Prostate gland (tissue), 2 donors: ENCODE results near the gene KIAA1614. TPM values are rescaled to one million over a fixed set of nuclear protein-coding genes. Genes with fewer than 3 reads are reported as not detected.

Experiments used
- DNase-seq: peaks from one replicate; pipeline ENCODE4 v3.0.0-alpha.2; 2019; ENCODE audit warnings: low spot score
- H3K27ac ChIP-seq, 2 donors: fragments of 200-600 bp; sonication (generic); 2 replicates each; pipeline ENCODE4 v1.5.1; 2017 to 2019
- H3K27me3 ChIP-seq: fragments of 200-600 bp; sonication (generic); replicated peaks from 2 replicates; pipeline ENCODE4 v1.5.1; 2019; ENCODE audit not compliant: insufficient read depth
- H3K36me3 ChIP-seq, 2 donors: fragments of 200-600 bp; sonication (generic); 1 replicate in 1 of 2; 2 replicates in 1 of 2; pipeline versions ENCODE4 v1.5.1 to v1.8.1; 2017 to 2019
- H3K4me1 ChIP-seq: fragments of 200-600 bp; sonication (generic); replicated peaks from 2 replicates; pipeline ENCODE4 v1.5.1; 2019
- H3K4me3 ChIP-seq, 2 donors: fragments of 200-600 bp; sonication (generic); 2 replicates each; pipeline ENCODE4 v1.5.1; 2017 to 2019
- H3K9me3 ChIP-seq: fragments of 200-600 bp; sonication (generic); 2 replicates; pipeline ENCODE4 v1.5.1; 2017
- CTCF ChIP-seq, 4 experiments: fragments of 200-600 bp in 2 of 4; fragments of 450-650 bp in 2 of 4; sonication (generic) in 2 of 4; IDR thresholded peaks; 1 replicate in 3 of 4; 2 replicates in 1 of 4; pipeline ENCODE4 v1.5.1; 2016 to 2019; ENCODE audit warnings: antibody characterized with exemption in 4 of 4, mild to moderate bottlenecking in 2 of 4, moderate library complexity in 2 of 4
- POLR2A ChIP-seq: fragments of 450-650 bp; IDR thresholded peaks from one replicate; pipeline ENCODE4 v1.6.1; 2016; ENCODE audit warnings: antibody characterized with exemption, mild to moderate bottlenecking
- POLR2AphosphoS5 ChIP-seq: sonication (generic); formaldehyde crosslinking; IDR thresholded peaks from one replicate; pipeline ENCODE4 v1.6.1; 2017; ENCODE audit warnings: antibody characterized with exemption
- WGBS: methylation state at CpG from one replicate; pipeline ENCODE4 v1.1.5; 2018; 5-methylcytosine and 5-hydroxymethylcytosine counted together
- intact Hi-C: fragments of 100-400 bp; cut with DNase I; formaldehyde crosslinking; loops from one replicate; pipeline ENCODE4 v1.14.2; 2022
- total RNA-seq, 2 donors: library from RNA; depleted of rRNA; stranded (reverse); fragments of >200 nt; gene quantifications; one replicate each; pipeline ENCODE4 v1.1.0, GENCODE V29; 2016

KIAA1614 gene
- total RNA-seq, 2 donors from 2014 or later: 3.7 to 6.4 TPM

GRCh38 chr1:180916771-180917170, 4.1 kb downstream of the KIAA1614 start:
- Histone ChIP-seq H3K9me3 (no peaks in the 10 kb centered on the region), H3K4me3 (no peak overlapping the region), H3K36me3 (no peaks in the 10 kb centered on the region), H3K27me3 (no peaks in the 10 kb centered on the region), H3K27ac (no peak overlapping the region), H3K4me1 (no peaks in the 10 kb centered on the region)
- no peak for DNase-seq
- intact Hi-C loops: no loop called here
- no peak for TF ChIP-seq POLR2A
- no peak for TF ChIP-seq CTCF (IDR thresholded peaks at IDR 0.05)
- TF ChIP-seq POLR2AphosphoS5: no peak
- WGBS: 89% methylated on average over 10 of the region's 10 CpGs

- WGBS: 79% methylated on average over 12 of the region's 12 CpGs
- TF ChIP-seq POLR2AphosphoS5 (no peak), POLR2A (no peak), CTCF (IDR thresholded peaks at IDR 0.05) (no peak)
- Histone ChIP-seq H3K27me3 (no peaks in the 10 kb centered on the region), H3K4me1 (no peaks in the 10 kb centered on the region), H3K36me3 (no peaks in the 10 kb centered on the region), H3K27ac (no peak overlapping the region), H3K4me3 (no peak overlapping the region), H3K9me3 (no peaks in the 10 kb centered on the region)
- no peak for DNase-seq
- intact Hi-C loops: no loop called here
These were observed 4.8 kb downstream of the KIAA1614 start for GRCh38 chr1:180917306-180918065.

- H3K36me3 ChIP-seq: no peaks in the 10 kb centered on the region
- no peaks in the 10 kb centered on the region for H3K9me3 ChIP-seq
- intact Hi-C loops: no loop called here
- H3K4me1 ChIP-seq: no peaks in the 10 kb centered on the region
- no peak for TF ChIP-seq POLR2AphosphoS5
- no peak for TF ChIP-seq CTCF (IDR thresholded peaks at IDR 0.05)
- no peak for TF ChIP-seq POLR2A
- H3K27ac ChIP-seq: no peak overlapping the region
- WGBS: 82% methylated on average over 10 of the region's 10 CpGs
- no peak for DNase-seq
- no peaks in the 10 kb centered on the region for H3K27me3 ChIP-seq
- no peak overlapping the region for H3K4me3 ChIP-seq
These were observed 5.8 kb downstream of the KIAA1614 start for GRCh38 chr1:180918519-180918918.

- DNase-seq: no peak
These were observed 6.5 kb downstream of the KIAA1614 start for GRCh38 chr1:180919183-180919700.

More at GRCh38 chr1:180919183-180919700, 6.5 kb downstream of the KIAA1614 start:
- intact Hi-C loops: no loop called here
- Histone ChIP-seq H3K9me3 (no peaks in the 10 kb centered on the region), H3K4me3 (no peak overlapping the region), H3K4me1 (no peaks in the 10 kb centered on the region), H3K27me3 (no peaks in the 10 kb centered on the region), H3K36me3 (no peaks in the 10 kb centered on the region), H3K27ac (no peak overlapping the region)
- TF ChIP-seq POLR2AphosphoS5 (no peak), POLR2A (no peak), CTCF (IDR thresholded peaks at IDR 0.05) (no peak)
- 80% methylated on average over 9 of the region's 9 CpGs for WGBS
